ENCODE results near the gene GTPBP3.
A peak's percentile ranks its signal among the peaks of the same experiment; 100 is the strongest.

Gene GTPBP3

GRCh38 chr19:17337675-17338432, 501 bp downstream of the GTPBP3 start:
- Mint-ChIP-seq H3K4me3 (peak overlapping the region; percentile 77), H3K36me3 (peaks cover 11% of the 10 kb centered on the region), H3K9me3 (no peaks in the 10 kb centered on the region), H3K27me3 (peaks cover 5% of the 10 kb centered on the region), H3K4me1 (peaks cover 45% of the 10 kb centered on the region), H3K27ac (peak overlapping the region; percentile 92)
- CTCF ChIA-PET, result interaction anchor here (1.0 to 1.3 kb wide), 2 partner anchors 43 to 48 kb away, joined by 3 read pairs; no protein-coding TSS in a partner anchor
- DNase-seq, result peak; percentile 60

- Mint-ChIP-seq H3K4me3 (peak overlapping the region; percentile 77), H3K27ac (no peak overlapping the region), H3K4me1 (peaks cover 40% of the 10 kb centered on the region), H3K36me3 (peaks cover 9% of the 10 kb centered on the region), H3K9me3 (no peaks in the 10 kb centered on the region), H3K27me3 (peaks cover 4% of the 10 kb centered on the region)
- CTCF ChIA-PET, result interaction anchor here (1.0 to 1.3 kb wide), 2 partner anchors 44 to 47 kb away, joined by 3 read pairs; no protein-coding TSS in a partner anchor
- DNase-seq, result no peak
These were observed 1.2 kb downstream of the GTPBP3 start for GRCh38 chr19:17338433-17339078.

GRCh38 chr19:17339088-17339741, 1.9 kb downstream of the GTPBP3 start:
- peak; percentile 64 for DNase-seq
- H3K36me3 Mint-ChIP-seq, result peaks cover 7% of the 10 kb centered on the region
- CTCF ChIA-PET, result interaction anchor here (1.3 kb wide), 1 partner anchor 47 kb away, joined by 3 read pairs; no protein-coding TSS in a partner anchor
- H3K4me1 Mint-ChIP-seq, result peaks cover 36% of the 10 kb centered on the region
- H3K27ac Mint-ChIP-seq, result no peak overlapping the region
- H3K27me3 Mint-ChIP-seq, result peaks cover 4% of the 10 kb centered on the region
- peak overlapping the region; percentile 77 for H3K4me3 Mint-ChIP-seq
- no peaks in the 10 kb centered on the region for H3K9me3 Mint-ChIP-seq

GRCh38 chr19:17340302-17340870, 3.0 kb downstream of the GTPBP3 start:
- peaks cover 7% of the 10 kb centered on the region for H3K36me3 Mint-ChIP-seq
- H3K27me3 Mint-ChIP-seq, result no peaks in the 10 kb centered on the region

GRCh38 chr19:17340871-17341357, 3.6 kb downstream of the GTPBP3 start:
- Mint-ChIP-seq H3K27me3 (no peaks in the 10 kb centered on the region), H3K36me3 (peaks cover 7% of the 10 kb centered on the region), H3K4me3 (no peak overlapping the region), H3K9me3 (no peaks in the 10 kb centered on the region), H3K27ac (no peak overlapping the region), H3K4me1 (peaks cover 24% of the 10 kb centered on the region)
- DNase-seq, result no peak
- CTCF ChIA-PET, result no interaction called here

More at GRCh38 chr19:17340302-17340870, 3.0 kb downstream of the GTPBP3 start:
- DNase-seq, result no peak
- H3K27ac Mint-ChIP-seq, result no peak overlapping the region
- CTCF ChIA-PET, result no interaction called here
- H3K4me3 Mint-ChIP-seq, result no peak overlapping the region
- no peaks in the 10 kb centered on the region for H3K9me3 Mint-ChIP-seq
- peaks cover 28% of the 10 kb centered on the region for H3K4me1 Mint-ChIP-seq

GRCh38 chr19:17341386-17341785, 4.0 kb downstream of the GTPBP3 start:
- DNase-seq, result no peak
- Mint-ChIP-seq H3K36me3 (peaks cover 7% of the 10 kb centered on the region), H3K27me3 (no peaks in the 10 kb centered on the region), H3K9me3 (no peaks in the 10 kb centered on the region), H3K4me3 (no peak overlapping the region), H3K27ac (no peak overlapping the region), H3K4me1 (peaks cover 27% of the 10 kb centered on the region)
- CTCF ChIA-PET, result no interaction called here

GRCh38 chr19:17341845-17342244, 4.5 kb downstream of the GTPBP3 start:
- CTCF ChIA-PET, result interaction anchor here (0.7 kb wide), 1 partner anchor 304 kb away, joined by 3 read pairs; no protein-coding TSS in a partner anchor
- no peaks in the 10 kb centered on the region for H3K27me3 Mint-ChIP-seq
- peaks cover 29% of the 10 kb centered on the region for H3K4me1 Mint-ChIP-seq
- H3K36me3 Mint-ChIP-seq, result peaks cover 7% of the 10 kb centered on the region
- H3K9me3 Mint-ChIP-seq, result no peaks in the 10 kb centered on the region
- no peak for DNase-seq
- no peak overlapping the region for H3K4me3 Mint-ChIP-seq
- H3K27ac Mint-ChIP-seq, result no peak overlapping the region

- Mint-ChIP-seq H3K36me3 (peaks cover 3% of the 10 kb centered on the region), H3K4me3 (no peak overlapping the region), H3K9me3 (no peaks in the 10 kb centered on the region), H3K4me1 (peaks cover 19% of the 10 kb centered on the region), H3K27me3 (peaks cover 42% of the 10 kb centered on the region), H3K27ac (no peak overlapping the region)
- peak; percentile 85 for DNase-seq
- CTCF ChIA-PET, result interaction anchor here (0.9 to 5.8 kb wide), 6 partner anchors 10 to 120 kb away, joined by 4 to 44 read pairs (median 6); no protein-coding TSS in a partner anchor
These were observed 8.8 kb downstream of the GTPBP3 start for GRCh38 chr19:17346109-17346671.

- no peak for DNase-seq
- H3K27me3 Mint-ChIP-seq, result peaks cover 43% of the 10 kb centered on the region
- CTCF ChIA-PET, result interaction anchor here (0.9 to 5.8 kb wide), 8 partner anchors 9 to 118 kb away, joined by 3 to 44 read pairs (median 4); partner anchors contain the start of gene MRPL34
- no peak overlapping the region for H3K4me3 Mint-ChIP-seq
- H3K4me1 Mint-ChIP-seq, result peaks cover 26% of the 10 kb centered on the region
- H3K36me3 Mint-ChIP-seq, result peaks cover 3% of the 10 kb centered on the region
- H3K27ac Mint-ChIP-seq, result no peak overlapping the region
- no peaks in the 10 kb centered on the region for H3K9me3 Mint-ChIP-seq
These were observed 10.0 kb downstream of the GTPBP3 start for GRCh38 chr19:17347361-17347760.

- DNase-seq, result no peak
- CTCF ChIA-PET, result interaction anchor here (0.9 to 5.8 kb wide), 7 partner anchors 8 to 118 kb away, joined by 3 to 44 read pairs (median 3); partner anchors contain the start of gene MRPL34
- Mint-ChIP-seq H3K27ac (no peak overlapping the region), H3K36me3 (peaks cover 2% of the 10 kb centered on the region), H3K27me3 (peaks cover 48% of the 10 kb centered on the region), H3K4me1 (peaks cover 26% of the 10 kb centered on the region), H3K9me3 (no peaks in the 10 kb centered on the region), H3K4me3 (no peak overlapping the region)
These were observed 10.5 kb downstream of the GTPBP3 start for GRCh38 chr19:17347877-17348276.

GRCh38 chr19:17348700-17349099, 11.3 kb downstream of the GTPBP3 start:
- Mint-ChIP-seq H3K36me3 (peaks cover 2% of the 10 kb centered on the region), H3K4me3 (no peak overlapping the region), H3K27ac (no peak overlapping the region), H3K9me3 (no peaks in the 10 kb centered on the region), H3K4me1 (peaks cover 26% of the 10 kb centered on the region), H3K27me3 (peaks cover 54% of the 10 kb centered on the region)
- no peak for DNase-seq
- CTCF ChIA-PET, result interaction anchor here (5.8 kb wide), 1 partner anchor 37 kb away, joined by 44 read pairs; no protein-coding TSS in a partner anchor

- no peaks in the 10 kb centered on the region for H3K36me3 Mint-ChIP-seq
- peaks cover 53% of the 10 kb centered on the region for H3K27me3 Mint-ChIP-seq
- no peak for DNase-seq
- H3K9me3 Mint-ChIP-seq, result no peaks in the 10 kb centered on the region
- CTCF ChIA-PET, result no interaction called here
- no peak overlapping the region for H3K4me3 Mint-ChIP-seq
- no peak overlapping the region for H3K27ac Mint-ChIP-seq
- peaks cover 19% of the 10 kb centered on the region for H3K4me1 Mint-ChIP-seq
These were observed 14.6 kb downstream of the GTPBP3 start for GRCh38 chr19:17351815-17352435.

GRCh38 chr19:17352608-17353280, 15.4 kb downstream of the GTPBP3 start:
- peaks cover 45% of the 10 kb centered on the region for H3K27me3 Mint-ChIP-seq
- H3K9me3 Mint-ChIP-seq, result no peaks in the 10 kb centered on the region
- CTCF ChIA-PET, result no interaction called here
- H3K4me1 Mint-ChIP-seq, result peaks cover 14% of the 10 kb centered on the region
- H3K36me3 Mint-ChIP-seq, result no peaks in the 10 kb centered on the region
- no peak for DNase-seq
- no peak overlapping the region for H3K4me3 Mint-ChIP-seq
- no peak overlapping the region for H3K27ac Mint-ChIP-seq

All from activated naive CD4-positive, alpha-beta T cell treated with anti-CD3 and anti-CD28 coated beads, Interleukin-2, amount 10 ng/mL, durations not matched to agents 7 days and 5 days (primary cell).